ENCODE results near the gene EFNB2.

The EFNB2 gene

GRCh38 chr13:106550570-106551135 is 15.2 kb upstream of the EFNB2 start:
- no peak for DNase-seq (ENCODE audit: low read depth in 3 of 3, low spot score in 1 of 3)

DNA sequence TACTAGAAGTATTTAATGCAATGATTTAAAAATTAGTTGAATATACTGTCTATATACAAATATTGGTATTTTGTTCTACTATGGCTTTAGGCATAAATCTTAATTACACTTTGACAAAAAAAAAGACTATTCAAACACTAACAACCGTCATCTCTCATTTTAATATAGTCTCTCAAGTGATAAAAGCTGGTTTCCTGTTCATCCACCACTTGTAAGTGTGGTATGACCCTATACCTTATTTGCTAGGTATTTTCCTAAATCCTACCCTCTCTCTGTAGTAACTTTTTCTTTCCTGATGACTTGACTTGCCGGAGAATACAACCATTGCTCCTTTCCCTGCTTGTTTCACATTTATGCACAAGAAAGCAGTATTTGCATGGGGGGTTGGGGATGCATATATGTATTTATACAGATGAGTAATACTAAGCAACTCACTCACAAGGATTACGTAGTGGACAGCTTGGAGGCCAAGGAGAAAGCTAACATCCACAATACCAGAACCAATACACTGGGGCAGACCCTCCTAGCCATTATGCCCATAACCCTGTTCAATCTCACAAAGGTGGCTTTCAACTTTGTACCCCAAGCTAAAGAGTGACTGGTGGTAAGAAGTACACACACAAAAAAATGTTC is 12.7 kb upstream of the EFNB2 start:
- no peak for DNase-seq (ENCODE audit: low read depth in 3 of 3, low spot score in 1 of 3)

DNA sequence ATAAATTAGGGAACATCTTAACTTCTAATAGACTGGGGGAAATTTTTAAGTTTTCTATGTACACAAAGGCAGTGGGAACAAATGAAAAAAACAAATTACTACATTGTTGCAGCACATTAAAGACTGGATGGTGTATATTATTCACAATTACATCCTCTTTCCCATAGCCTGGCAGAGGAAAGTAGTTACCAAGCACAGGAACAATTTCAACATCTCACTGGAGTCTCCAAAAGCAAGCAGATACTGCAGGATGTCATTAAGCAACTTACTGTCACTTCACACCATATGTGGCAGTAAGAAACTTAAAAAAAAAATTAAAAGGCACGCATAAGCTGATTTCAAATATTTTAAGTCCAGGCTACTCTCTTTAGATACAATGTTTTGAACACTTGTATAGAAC is 6.4 kb upstream of the EFNB2 start:
- no peak for DNase-seq (ENCODE audit: low read depth in 3 of 3, low spot score in 1 of 3)

DNA sequence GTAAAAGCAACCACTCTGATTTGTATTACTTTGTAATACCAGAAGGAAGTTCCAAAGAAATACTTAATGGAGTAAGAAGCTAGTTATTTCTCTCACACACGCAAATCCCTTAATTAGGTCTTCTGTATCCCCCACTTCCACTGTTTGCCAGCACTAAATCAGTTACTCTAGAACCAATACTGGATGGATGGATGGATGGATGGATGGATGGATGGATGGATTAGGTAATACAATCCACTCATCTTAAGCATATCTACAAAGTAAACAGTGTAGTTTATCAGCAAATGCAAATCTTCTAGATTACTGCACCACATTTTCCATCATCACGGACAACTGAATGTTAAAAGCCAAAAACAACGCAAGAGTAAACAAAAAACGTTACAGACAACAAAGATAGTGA is 5.2 kb upstream of the EFNB2 start:
- DNase-seq (ENCODE audit: low read depth in 3 of 3, low spot score in 1 of 3): no peak

GRCh38 chr13:106537521-106537920 is 2.1 kb upstream of the EFNB2 start:
- no peak for DNase-seq (ENCODE audit: low read depth in 3 of 3, low spot score in 1 of 3)

- DNase-seq (ENCODE audit: low read depth in 3 of 3, low spot score in 1 of 3): peak; percentile 58 to 91 (median 74)
Measured at GRCh38 chr13:106536244-106537034, 977 bp upstream of the EFNB2 start.

GRCh38 chr13:106534639-106535551 is 567 bp downstream of the EFNB2 start:
- peak in 1 of 3 donors; percentile 4 for DNase-seq (ENCODE audit: low read depth in 3 of 3, low spot score in 1 of 3)

DNA sequence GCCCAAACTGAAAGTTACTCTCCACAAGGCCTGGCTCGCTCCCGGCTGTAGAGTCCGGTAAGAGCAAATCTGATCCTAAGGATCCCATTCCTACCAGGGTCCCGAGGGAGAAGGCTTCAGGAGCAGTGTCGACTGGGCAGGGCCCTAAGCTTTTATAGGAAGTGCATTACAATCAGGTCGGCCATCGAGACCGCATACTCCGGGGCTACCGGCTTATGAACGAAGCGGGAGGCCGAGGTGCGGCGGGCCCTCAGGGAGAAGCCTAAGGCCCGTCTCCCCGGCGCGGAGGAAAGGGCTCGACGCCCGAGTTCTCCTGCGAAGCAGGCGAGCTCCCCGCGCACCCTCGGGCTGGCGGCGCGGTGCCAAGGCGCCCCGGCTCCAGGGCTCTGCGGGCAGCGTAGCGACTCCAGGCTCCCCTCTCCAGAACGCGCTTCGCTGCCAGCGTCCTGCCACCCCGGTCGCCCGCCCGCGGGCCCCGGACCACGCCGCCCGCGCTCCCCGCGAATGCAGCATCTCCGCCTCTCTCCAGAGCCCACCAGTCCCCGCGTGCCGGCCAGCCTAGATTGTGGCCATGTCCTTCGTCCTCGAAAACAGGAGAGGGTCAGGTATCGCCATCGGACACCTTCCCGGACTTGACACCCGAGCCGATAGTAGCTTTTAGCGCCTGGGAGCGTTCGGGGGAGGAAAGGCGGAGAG is 1.4 kb downstream of the EFNB2 start:
- peak in 1 of 3 donors; percentile 1 for DNase-seq (ENCODE audit: low read depth in 3 of 3, low spot score in 1 of 3)

GRCh38 chr13:106533101-106533942 is 2.1 kb downstream of the EFNB2 start:
- DNase-seq (ENCODE audit: low read depth in 3 of 3, low spot score in 1 of 3): no peak

GRCh38 chr13:106532111-106532929 is 3.1 kb downstream of the EFNB2 start:
- no peak for DNase-seq (ENCODE audit: low read depth in 3 of 3, low spot score in 1 of 3)

DNA sequence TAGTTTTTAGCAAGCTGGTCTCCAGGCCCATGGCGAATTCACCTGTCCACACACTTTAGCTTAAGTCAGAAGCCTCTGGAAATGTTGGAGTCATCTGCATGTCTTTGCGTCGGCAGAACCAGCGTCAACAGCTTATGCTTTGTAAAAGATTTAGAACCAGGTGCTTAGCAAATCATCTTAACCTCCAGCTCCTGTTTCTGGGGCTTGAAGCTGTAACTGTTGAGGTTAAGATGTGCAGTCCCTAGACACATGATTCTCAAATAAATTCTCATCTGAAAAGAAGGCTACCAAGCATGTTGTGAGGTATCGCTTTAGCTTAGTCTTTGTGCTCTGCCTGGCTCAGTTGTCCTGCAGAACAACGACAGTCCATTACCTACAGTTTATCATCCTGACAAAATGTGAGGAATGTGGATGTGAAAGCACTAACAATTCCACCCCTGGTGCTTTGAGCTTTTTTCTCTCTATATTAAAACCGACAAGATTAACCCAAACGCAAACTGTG is 4.4 kb downstream of the EFNB2 start:
- DNase-seq (ENCODE audit: low read depth in 3 of 3, low spot score in 1 of 3): no peak

DNA sequence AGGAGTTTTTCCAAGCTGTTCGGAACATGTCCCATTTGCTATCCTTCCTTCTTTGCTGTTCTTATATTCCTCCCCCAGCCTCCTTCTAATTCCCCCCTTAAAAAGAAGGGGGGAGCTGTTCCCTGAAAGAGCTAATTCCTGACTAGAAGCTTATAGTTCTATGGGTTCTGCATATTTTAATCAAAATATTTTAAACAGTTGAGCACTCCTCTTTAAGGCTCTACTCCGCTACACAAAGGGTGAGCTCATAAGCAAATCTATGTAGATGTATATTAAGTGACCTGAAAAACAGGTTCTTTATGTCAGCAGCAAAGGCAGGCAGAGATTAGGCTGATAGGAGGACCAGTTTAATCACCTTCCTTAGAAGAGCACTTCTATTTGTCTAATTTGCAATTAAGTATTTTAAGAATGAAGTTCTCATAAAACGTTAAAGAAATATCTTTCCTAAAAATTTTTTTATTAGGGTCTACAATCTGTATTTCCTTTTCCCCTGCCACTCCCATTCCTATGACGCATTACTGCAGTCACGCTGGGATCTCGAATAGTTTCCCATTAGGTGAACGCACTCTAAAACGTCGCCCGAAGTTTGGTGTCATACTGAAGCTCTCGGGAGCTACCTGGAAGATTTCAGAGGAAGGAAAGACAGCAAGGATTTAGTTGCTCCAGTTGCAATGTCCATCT is 5.2 kb downstream of the EFNB2 start:
- no peak for DNase-seq (ENCODE audit: low read depth in 3 of 3, low spot score in 1 of 3)

DNA sequence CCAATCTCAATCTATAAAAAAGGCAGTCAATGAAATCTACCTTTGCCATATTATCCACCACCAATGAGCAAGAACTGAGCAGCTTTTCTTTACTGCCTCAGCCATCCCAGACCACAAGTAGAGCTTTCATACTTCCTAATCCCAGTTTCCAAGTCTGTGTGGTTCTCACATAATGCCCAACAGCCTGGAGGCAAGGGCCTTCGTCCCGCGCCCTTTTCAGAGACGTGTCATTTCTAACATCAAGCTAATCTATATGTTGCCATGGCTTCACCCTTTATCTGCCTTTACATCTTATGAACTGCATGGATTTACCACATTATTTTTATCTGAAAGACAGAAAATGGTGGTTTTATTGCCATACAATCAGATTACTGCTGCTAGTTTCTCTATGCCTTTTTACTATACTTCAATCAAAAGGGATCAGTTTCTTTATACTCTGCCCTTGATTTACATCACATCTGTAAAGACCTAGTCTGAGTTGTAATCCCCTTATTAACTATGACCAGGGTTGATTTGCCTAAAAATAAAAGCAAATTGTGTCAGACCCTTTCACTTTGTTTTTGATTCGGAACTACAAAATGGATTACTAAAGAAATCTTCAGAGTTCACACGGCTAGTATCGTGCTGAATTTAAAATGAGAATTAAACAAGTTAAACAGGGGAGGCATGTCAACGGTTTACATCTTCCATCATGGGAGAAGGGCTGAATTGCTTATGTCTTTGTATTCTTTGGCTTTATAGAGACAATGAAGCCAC is 5.9 kb downstream of the EFNB2 start:
- DNase-seq (ENCODE audit: low read depth in 3 of 3, low spot score in 1 of 3): no peak

DNA sequence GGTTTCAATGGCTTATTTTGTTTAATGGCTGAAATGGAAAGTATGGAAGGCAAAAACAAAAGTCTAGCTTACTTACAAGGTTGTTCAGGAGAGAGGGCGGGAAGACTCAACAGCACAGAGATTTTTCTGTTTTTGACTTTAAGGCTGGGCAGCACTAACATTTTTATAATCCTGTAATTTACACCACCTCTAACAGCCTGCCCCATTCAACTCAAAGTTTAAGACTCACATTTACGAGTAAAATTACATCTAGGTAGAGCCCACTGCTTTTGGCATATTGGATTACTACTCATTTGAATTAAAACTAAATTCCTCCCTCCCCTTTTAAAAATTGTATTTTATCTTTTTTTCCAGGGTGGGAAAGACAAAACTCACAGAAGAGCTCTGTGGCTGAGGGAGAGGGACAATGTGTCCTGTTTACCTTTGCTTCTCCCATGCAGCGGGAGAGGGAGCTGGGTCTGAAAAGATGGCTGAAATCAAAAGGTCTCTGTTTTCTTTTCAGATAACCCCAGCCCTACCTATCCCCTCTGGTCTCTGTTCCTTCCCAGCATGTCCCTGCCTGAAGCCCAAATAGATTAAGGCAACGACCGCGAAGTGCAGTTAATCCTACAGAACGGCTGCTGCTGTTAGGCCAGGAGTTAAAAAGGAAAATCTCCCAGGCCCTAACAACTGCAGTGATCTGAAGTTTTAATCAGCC is 6.6 kb downstream of the EFNB2 start:
- no peak for DNase-seq (ENCODE audit: low read depth in 3 of 3, low spot score in 1 of 3)

DNA sequence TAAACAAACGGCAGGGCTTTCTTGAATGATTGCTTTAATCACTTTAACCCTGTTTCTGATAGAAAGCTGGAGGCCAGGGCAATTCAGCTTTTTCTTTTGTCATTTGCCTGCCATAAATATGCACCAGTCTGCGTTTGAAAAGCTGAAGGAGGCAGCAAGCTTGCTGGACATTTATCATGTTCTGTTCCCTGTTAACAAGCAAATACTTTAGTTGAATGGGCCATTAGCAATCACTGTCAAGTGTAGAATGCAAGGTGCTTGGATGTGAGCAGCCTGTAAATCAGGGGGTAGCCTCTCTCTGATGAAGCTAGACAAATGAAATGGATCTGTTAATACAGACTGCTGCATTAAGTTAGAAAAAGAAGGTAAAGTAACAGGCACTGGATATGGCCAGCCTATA is 7.6 kb downstream of the EFNB2 start:
- no peak for DNase-seq (ENCODE audit: low read depth in 3 of 3, low spot score in 1 of 3)

GRCh38 chr13:106527445-106527801 is 8.0 kb downstream of the EFNB2 start:
- no peak for DNase-seq (ENCODE audit: low read depth in 3 of 3, low spot score in 1 of 3)

Measured in stimulated activated CD4-positive, alpha-beta T cell treated with anti-CD3 and anti-CD28 coated beads, TNF-alpha, amount 100 ng/mL, for 1 hour (primary cell).